GM21619 (cell line): ENCODE data around the gene CDH15.
"Not testable (repeated sequence)": the region's sequence is repeated elsewhere in the genome, so short reads cannot be mapped to it uniquely, and the experiment has no call there.

Experiments
- ATAC-seq: cut with Tn5 transposase; IDR thresholded peaks from one replicate; pipeline ENCODE4 v1.9.1; 2021; ENCODE audit not compliant: unreplicated experiment

Gene CDH15

DNA sequence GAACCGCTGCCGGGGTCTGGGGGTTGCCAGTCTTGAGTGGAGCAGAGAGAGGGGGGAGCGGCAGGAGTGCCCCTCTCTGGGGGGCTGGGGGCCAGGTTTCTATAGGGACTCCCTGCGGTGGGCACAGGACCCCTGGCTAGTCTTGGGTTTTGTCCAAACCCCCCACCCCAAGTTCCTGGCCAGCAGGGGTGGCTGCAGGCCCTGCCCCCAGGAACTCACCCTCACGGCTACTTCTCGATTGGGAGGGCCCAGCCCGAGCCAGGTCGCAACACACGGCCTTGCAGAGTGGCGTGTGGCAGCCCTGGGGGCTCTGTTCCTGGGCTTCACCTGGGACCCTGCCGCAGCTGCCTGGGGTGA is 601 bp downstream of the CDH15 start:
- ATAC-seq, result no peak

DNA sequence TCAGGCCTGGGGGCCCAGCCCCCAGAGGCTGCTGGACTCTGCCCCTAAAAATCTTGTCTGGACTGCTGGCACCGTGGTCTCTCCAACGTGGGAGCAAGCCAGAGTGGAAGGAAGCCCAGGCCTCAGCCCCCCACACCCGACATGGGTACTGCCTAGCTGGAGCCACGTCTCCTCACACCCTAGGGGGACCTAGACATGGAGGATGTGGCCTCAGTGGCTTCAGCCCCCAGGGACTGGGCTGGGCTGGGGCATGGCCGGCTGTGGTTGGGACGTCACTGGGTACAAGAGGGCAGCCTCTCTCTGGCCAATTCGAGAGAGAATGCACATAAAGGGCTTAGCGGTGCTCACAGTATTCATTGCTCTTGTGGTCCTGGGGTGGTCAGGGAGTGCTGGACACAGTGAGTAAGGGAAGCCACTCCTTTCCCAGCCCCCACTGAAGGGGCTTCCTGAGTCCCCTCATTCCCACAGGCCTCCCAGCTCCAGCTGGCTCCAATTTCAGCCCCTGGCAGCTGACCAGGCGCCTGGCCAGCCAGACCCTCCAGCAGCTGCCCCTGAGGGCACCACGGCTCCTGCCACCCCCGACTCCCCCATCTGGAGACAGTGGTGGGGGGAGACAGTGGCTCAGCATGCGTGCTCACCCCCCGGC is 1.1 kb downstream of the CDH15 start:
- no peak for ATAC-seq

DNA sequence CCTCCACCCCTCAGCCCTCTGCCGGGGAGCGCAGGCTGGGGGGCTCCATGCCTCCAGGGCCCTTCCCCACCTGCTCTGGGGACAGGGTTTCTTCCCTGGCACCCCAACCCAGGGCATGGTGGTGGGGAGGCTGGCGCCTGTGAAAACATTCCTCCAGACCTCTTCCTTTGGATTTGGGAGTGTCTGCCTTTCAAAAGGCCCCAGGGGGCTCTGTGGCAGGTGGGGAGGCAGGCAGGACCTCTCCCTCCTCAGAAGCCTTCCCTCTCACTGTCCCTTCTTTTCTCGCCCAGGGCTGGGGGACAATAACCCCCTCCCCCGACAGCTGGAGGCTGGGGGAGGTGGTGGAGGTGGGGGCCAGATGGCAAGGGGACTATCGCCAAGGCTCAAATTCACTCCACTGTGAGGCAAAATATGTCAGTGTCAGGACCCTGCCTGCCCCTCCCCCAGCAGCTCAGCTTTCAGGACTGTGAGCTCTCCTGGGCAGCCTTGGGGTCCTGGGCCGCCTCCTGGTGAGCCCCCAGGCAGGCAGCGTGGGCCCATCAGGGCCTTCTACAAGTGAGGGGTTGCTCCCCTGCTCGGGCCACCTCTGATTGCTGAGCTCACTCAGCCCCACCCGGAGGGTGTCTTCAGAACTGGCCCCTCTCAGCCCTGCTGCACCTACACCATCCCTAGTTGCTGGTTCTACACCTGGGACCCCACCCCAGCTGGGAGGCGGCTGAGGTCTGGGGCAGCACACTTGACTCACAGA is 1.8 kb downstream of the CDH15 start:
- ATAC-seq, result no peak

DNA sequence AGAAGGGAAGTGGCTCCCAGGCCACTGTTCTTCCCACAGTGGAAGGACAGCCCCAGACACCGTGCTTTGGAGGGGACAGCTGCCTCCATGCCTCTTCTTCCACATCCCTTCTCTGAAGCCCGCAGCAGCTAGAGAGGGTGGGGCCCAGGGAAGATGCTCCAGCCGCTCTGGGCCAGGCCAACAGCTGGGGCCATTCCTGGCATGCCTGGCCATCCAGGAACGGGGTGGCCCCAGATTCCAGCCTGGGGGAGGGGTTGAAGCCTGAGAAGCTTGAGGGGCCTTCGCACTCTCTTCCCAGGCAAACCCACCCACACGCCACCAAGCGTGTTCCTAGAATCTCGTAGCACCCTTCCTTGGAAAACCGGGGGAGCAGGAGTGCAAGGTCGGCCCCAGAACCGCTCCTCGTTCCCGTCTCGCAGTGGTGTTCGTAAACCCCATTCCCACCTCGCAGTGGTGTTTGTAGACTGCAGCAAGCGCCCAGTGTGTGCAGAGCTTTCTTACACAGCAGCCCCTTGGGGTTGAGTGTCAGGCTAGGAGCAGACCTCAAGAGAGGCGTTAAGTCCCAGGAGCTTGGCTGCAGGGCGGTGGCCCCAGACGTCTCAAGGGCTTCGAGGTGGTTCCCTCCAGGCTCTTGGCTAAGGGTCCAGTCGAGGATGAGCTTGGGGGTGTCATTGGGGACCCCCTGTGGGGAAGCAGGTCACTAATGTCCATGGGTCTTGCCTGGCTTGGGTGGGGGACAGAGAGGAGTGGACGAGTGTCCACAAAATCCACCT is 2.7 kb downstream of the CDH15 start:
- ATAC-seq, result no peak

DNA sequence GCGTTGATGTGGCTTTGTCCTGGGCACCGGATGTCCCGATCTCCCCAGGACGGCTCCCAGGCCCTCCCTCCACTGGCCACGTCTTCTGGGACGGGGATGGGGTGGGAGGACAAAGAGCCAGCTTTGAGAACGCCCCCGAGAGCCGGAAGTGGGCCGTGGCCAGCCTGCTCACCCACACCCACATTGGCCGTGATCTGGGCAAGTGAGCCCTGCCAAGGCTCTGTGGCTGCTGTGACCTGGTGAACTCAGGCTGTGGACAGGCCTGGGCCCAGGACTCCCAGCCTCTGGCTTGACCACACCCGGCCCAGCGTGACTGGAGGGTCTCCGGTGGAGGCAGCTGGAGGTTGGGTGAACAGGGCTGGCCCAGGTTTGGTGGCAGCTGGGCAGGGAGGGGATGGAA is 3.3 kb downstream of the CDH15 start:
- no peak for ATAC-seq

DNA sequence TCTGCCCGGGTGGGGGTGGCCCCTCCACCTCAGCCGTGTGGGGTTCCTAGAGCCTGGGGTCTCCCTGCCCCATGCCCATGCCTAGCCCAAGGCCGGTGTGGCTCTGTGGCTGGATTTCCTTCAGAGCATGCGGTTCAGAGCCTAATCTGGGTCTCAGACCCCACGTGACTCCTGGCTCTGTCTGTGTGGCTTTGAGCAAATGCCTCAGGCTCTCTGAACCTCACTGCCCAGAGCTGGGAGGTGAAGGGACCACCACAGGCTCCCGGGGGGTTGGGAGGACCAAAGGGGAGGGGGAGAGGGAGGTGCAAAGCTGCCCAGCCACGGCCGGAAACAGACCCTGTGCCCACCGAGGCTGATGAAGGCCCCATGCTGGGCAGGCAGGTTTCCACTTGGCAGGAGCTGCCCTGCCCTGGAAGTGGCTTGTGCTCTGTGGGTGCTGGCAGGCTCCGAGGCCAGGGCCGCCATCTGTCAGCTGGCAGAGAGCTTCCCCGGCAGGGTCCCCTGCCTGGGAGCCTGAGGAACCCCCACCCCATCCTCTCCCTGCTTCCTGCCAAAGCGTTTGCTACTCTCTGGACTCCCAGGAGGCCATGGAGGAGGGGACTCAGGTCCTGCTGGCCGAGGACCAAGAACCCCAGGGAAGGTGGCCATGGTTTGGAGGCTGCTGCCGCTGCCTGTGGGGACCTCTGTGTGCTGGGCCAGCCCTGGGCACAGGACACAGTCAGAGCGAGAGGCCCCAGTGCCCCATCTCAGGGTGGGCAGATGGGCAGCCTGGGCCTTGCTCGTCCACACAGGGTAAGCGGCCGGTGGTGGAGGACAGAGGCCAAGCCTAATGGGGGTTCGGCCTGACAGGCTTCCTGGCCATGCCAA is 4.0 kb downstream of the CDH15 start:
- no peak for ATAC-seq

DNA sequence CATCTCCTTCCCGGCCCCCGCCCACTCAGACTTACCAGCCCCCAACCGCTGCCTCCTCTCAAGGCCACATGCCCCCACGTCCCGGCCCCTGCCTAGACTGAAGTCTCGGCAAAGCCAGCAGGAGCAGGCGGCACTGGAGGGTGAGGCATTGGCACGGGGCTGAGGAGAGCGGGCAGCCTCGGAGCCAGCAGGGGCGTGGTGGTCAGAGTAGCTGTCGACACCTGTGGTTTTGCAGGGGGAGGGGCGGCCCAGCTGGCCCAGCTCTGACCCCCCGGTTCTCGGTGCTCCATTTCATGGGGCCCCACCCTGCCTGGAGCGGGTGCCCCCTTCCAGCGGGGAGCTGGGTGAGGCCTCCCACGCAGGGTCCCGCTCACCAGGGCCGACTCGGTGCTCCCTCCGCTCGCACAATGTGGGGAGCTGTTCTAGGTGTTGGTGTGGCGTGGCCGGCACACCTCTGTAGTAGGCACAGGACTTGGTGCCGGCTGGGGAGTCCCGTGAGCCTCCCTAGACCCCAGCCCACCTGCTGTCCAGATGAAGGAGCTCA is 4.7 kb downstream of the CDH15 start:
- ATAC-seq, result no peak

DNA sequence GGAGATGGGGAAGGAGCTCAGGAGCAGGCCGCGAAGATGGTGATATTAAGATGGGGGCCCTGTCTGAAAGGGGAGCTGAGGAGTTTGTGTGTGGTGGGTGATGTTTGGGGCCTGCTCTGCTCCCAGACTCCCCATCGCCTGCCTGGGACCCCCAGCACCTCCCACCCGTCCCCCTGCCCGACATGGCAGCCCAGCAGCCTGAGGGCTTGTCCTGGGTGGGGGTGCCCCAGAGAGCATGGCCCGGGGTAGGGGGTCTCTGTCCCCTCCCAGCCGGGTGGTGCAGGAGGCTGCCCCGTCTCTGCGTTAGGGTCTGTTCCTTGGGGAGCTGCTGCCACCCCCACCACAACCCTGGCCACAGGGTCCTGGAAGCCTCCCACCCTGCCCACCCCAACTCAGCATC is 5.2 kb downstream of the CDH15 start:
- no peak for ATAC-seq

DNA sequence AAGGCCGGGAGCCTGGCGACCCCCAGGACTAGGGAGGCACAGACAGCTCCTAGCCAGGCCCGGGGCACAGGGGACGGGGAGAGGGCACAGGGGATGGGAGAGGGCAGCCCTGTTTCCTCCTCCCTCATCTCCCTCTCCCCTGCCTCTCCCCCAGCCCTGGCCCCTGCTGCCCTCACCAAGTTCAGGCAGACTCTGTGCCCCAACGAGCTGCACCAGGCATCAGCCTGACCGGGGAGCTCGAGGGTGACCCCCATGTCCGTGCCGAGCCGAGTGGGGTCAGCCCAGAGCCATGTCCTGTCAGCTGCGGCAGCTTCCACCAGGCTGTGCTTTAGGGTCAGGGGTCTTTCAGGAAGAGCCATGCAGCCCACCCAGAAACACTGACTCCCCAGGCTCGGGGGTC is 6.0 kb downstream of the CDH15 start:
- no peak for ATAC-seq

DNA sequence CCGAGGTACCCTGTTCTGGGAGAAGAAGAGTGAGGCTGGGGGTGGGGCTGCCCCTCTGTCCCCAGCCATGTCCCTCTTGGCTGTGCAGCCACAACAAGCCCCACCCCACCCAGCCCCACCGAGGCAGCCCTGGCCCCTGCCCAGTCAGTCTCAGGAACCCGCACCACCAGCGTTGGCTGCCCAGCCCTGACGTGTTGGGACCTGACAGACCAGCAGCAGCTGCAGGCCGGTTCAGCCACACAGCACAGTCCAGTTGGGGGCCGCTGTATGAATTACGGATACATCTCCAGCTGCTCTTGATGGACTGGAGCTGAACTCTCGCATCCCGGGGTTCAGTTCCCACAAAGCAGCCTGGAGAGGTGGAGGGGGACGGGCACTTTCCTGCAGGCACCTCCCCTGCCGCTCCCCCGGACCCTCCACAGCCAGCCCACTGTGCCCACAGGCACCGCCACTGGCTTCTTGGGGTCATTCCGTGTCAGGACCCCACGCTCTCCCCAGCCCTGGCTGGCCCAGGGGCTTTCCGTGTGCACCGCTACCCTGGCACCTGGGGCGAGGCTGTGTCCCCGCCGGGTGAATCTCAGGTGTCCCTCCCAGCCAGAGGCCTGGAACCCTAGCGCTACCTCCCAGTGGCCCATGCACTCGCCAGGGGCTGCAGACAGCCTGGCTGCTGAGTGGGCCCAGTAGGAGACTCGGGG is 7.1 kb downstream of the CDH15 start:
- ATAC-seq, result no peak

DNA sequence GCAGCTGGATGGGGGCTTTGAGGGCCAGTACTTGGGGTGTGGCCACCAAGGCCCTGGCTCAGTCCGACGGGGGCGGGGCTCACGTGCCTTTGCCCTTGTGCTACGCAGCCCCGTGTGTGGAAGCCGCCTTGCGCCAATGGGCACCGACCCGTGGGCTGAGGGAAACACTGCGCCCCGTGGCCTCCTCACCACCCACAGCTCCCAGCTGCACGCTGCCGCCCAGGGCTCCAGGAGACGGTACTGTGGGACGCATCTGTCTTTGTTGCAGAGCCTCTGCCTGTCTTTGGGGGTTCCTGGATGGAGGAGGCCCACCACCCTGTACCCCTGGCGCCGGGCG is 7.6 kb downstream of the CDH15 start:
- no peak for ATAC-seq

DNA sequence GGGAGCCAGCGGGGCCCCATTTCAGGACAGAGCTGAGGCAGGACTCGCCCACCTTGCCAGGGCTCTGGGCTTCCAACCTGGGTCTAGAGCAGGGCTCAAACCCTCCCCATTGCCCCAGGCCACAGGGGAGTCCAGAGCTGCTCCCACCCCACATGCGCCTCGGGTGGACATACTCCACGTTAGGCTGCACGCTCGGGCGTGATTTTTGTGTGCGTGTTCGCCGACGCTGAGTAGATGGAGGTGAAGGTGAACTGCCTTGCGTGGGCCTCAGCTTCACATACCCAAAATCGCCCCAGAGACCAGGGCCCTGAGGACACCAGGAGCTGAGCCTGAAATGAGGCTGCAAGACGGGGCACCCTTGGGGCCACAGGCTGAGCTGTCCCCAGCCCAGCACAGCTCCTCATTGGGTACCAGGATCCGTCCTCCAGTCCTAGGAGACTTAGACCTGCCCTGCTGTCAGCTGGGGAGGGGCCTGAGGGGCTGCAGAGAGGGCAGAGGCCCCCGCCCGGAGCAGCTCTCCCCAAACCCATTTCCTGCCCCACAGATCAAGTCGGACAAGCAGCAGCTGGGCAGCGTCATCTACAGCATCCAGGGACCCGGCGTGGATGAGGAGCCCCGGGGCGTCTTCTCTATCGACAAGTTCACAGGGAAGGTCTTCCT is 8.2 kb downstream of the CDH15 start:
- ATAC-seq, result no peak

DNA sequence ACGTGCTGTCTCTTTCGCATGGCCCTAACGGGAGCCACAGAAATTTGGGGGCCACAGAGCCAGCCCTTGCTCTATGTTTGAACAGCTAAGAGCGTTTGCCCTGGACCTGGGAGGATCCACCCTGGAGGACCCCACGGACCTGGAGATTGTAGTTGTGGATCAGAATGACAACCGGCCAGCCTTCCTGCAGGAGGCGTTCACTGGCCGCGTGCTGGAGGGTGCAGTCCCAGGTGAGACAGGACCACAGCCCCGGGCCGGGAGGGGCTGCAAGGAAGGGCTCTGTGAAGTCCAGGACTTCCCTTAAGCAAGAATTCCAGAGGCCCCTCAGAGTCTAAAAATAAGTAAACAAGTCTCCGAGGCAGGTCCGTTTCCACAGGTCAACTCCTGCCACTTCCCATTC is 11.9 kb downstream of the CDH15 start:
- no peak for ATAC-seq

DNA sequence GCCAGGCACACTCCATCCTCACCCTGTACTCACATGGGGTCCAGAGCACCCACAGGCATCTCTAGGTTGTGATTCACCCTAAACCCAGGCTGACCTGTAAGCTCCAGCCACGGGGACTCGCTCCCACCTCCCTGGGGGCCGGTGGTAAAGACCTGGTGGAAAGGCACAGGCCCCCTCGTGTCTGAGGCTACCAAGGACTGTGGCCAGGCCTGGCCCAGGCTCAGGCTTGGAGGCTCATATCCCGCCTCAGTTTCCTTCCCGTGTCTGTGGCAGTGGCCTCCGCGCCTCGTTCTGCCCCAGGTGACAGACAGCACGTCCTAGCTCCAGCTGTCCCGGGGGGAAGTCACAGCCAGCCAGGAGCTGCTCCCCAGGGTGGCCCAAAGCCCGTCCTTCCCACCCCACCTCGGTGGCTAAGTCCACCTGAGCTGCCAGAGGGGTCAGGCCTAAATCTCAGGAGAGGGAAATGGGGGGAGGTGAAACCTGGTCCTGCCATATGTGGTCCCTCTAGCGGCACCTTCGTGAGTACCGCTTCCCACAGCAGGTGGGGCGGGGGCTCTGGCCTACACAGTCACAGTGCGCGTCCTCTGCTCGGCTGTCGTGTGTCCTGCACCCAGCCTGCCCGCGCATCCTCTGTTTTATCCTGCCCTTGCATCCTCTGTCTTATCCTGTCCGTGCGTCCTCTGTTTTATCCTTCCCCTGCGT is 12.6 kb downstream of the CDH15 start:
- ATAC-seq, result no peak

DNA sequence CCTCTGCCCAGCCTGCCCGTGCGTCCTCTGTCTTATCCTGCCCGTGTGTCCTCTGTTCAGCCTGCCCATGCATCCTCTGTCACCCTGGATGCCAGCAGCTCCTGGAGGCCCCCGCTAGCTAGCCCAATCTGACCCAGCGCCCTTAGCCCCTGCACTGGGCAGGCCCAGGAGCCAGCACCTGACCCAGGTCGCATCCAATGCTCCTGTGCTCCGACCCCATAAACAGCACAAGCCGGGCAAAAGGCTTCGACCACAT is 13.1 kb downstream of the CDH15 start:
- no peak for ATAC-seq

DNA sequence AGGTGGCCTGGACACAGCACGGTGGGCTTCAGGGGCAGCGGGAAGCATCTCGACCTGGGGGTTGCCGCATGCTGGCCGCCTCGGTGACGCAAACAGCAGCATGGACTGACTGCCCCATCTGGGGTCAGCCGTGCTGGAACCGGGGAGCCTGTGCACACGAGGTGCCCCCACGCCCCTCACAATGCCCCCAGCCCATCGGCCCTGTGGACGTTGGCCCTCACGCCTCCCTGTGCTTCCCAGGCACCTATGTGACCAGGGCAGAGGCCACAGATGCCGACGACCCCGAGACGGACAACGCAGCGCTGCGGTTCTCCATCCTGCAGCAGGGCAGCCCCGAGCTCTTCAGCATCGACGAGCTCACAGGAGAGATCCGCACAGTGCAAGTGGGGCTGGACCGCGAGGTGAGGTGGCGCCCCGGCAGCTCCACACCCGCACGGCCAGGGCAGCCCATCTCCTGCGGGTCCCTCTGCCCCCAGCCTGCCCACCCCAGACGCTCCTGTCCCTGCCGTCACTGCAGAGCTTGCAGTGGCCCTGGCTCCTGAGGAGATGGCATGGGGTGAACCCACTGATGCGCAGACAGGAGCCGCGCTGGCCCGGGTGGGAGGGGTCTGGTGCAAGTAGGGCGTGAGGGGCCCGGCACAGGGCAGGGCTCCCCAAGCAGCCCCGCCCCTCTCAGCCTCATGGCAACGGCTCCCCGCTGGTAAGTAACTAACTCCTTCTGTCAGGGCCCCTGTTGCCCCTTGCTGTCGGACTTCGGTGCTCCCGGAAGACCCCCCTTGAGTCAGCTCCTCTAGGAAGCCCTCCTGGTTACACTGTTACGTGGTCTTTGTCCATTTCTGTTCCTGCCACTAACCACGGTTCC is 13.6 kb downstream of the CDH15 start:
- ATAC-seq, result no peak

DNA sequence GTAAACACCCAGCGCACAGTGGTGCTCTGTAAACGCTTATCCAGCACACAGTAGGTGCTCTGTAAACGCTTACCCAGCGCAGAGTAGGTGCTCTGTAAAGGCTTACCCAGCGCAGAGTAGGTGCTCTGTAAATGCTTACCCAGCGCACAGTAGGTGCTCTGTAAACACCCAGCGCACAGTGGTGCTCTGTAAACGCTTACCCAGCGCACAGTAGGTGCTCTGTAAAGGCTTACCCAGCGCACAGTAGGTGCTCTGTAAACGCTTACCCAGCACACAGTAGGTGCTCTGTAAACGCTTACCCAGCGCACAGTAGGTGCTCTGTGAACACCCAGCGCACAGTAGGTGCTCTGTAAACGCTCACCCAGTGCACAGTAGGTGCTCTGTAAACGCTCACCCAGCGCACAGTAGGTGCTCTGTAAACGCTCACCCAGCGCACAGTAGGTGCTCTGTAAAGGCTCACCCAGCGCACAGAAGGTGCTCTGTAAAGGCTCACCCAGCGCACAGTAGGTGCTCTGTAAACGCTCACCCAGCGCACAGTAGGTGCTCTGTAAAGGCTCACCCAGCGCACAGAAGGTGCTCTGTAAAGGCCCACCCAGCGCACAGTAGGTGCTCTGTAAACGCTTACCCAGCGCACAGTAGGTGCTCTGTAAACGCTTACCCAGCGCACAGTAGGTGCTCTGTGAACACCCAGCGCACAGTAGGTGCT is 14.5 kb downstream of the CDH15 start:
- ATAC-seq, result not testable (repeated sequence)

DNA sequence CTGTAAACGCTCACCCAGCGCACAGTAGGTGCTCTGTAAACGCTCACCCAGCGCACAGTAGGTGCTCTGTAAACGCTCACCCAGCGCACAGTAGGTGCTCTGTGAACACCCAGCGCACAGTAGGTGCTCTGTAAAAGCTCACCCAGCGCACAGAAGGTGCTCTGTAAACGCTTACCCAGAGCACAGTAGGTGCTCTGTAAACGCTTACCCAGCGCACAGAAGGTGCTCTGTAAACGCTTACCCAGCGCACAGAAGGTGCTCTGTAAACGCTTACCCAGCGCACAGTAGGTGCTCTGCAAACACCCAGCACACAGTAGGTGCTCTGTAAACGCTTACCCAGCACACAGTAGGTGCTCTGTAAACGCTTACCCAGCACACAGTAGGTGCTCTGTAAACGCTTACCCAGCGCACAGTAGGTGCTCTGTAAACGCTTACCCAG is 15.1 kb downstream of the CDH15 start:
- ATAC-seq, result not testable (repeated sequence)
